IMR-90 (cell line): ENCODE results near the gene DDC. TPM values are rescaled to one million over a fixed set of nuclear protein-coding genes. Genes with fewer than 3 reads are reported as not detected.

ENCODE experiments used
- ATAC-seq: fragments of 200-7000 bp; cut with Tn5 transposase; 2 replicates; pipeline ENCODE4 v1.9.1; 2020; ENCODE audit warnings: low read depth, mild to moderate bottlenecking, moderate library complexity
- BruUV-seq: library from RNA; stranded (reverse); fragments of 400-500 nt; replicated peaks from 2 replicates; lab custom pipeline; 2021; lab: Mats Ljungman, UMichigan
- CTCF ChIA-PET: fragments of 300-600 bp; formaldehyde crosslinking; extraction: SDS; loops from one replicate; lab custom pipeline; 2021; ENCODE audit warnings: antibody characterized with exemption; lab: Yijun Ruan, JAX
- POLR2A ChIA-PET: fragments of 300-600 bp; sonication (Branson Sonifier 250); formaldehyde crosslinking; loops from one replicate; lab custom pipeline; 2022; ENCODE audit warnings: antibody characterized with exemption; ENCODE audit not compliant: unreplicated experiment; lab: Charles Lee
- DNase-seq: peaks from one replicate; pipeline ENCODE4 v3.0.0; 2013
- H2AFZ ChIP-seq: replicated peaks from 2 replicates; pipeline ENCODE3; 2013; ENCODE audit warnings: low read length, mild to moderate bottlenecking; ENCODE audit not compliant: poor library complexity
- H2AK5ac ChIP-seq: 2 replicates; pipeline ENCODE4 v1.6.1; 2013; ENCODE audit warnings: low read depth, low read length, inconsistent platforms
- H2AK9ac ChIP-seq: replicated peaks from 2 replicates; pipeline ENCODE3; 2013; ENCODE audit warnings: mild to moderate bottlenecking, low read depth, low read length, moderate library complexity; ENCODE audit not compliant: poor library complexity
- H2BK120ac ChIP-seq: 2 replicates; pipeline ENCODE4 v1.6.1; 2013; ENCODE audit warnings: low read depth, low read length, inconsistent platforms
- H2BK15ac ChIP-seq: 3 replicates; pipeline ENCODE4 v1.6.1; 2013; ENCODE audit warnings: low read depth, low read length, inconsistent platforms
- H2BK20ac ChIP-seq: 2 replicates; pipeline ENCODE4 v1.6.1; 2013; ENCODE audit warnings: low read depth, mild to moderate bottlenecking, inconsistent platforms, low read length, moderate library complexity
- H2BK5ac ChIP-seq: 2 replicates; pipeline ENCODE4 v1.6.1; 2013; ENCODE audit warnings: mild to moderate bottlenecking, low read depth, low read length, inconsistent platforms; ENCODE audit not compliant: poor library complexity, severe bottlenecking
- H3K14ac ChIP-seq: replicated peaks from 2 replicates; pipeline ENCODE4 v1.6.1; 2013; ENCODE audit warnings: low read depth, low read length, inconsistent platforms
- H3K18ac ChIP-seq: 2 replicates; pipeline ENCODE4 v1.6.1; 2013; ENCODE audit warnings: low read depth, low read length, control low read depth
- H3K23ac ChIP-seq: 2 replicates; pipeline ENCODE4 v1.6.1; 2013; ENCODE audit warnings: low read depth, low read length, inconsistent platforms
- H3K27ac ChIP-seq: 2 replicates; pipeline ENCODE4 v1.5.1; 2013; ENCODE audit warnings: mild to moderate bottlenecking, control low read depth, low read length; ENCODE audit not compliant: insufficient read depth
- H3K27me3 ChIP-seq: 2 replicates; pipeline ENCODE4 v1.6.1; 2013; ENCODE audit warnings: low read length; ENCODE audit not compliant: control insufficient read depth, insufficient read depth
- H3K36me3 ChIP-seq: 2 replicates; pipeline ENCODE4 v1.6.1; 2013; ENCODE audit warnings: low read length, mixed read lengths; ENCODE audit not compliant: control insufficient read depth, insufficient read depth
- H3K4ac ChIP-seq: 2 replicates; pipeline ENCODE4 v1.6.1; 2013; ENCODE audit warnings: low read depth, low read length, inconsistent platforms
- H3K4me1 ChIP-seq: 2 replicates; pipeline ENCODE4 v1.6.1; 2013; ENCODE audit warnings: low read length, mixed read lengths; ENCODE audit not compliant: control insufficient read depth, insufficient read depth
- H3K4me2 ChIP-seq: 2 replicates; pipeline ENCODE4 v1.6.1; 2013; ENCODE audit warnings: low read depth, mild to moderate bottlenecking, control low read depth, low read length, moderate library complexity
- H3K4me3 ChIP-seq: 2 replicates; pipeline ENCODE4 v1.5.1; 2013; ENCODE audit warnings: low read depth, mild to moderate bottlenecking, control low read depth, low read length, moderate library complexity; ENCODE audit not compliant: insufficient read depth
- H3K56ac ChIP-seq: 2 replicates; pipeline ENCODE4 v1.6.1; 2013; ENCODE audit warnings: low read length, inconsistent platforms; ENCODE audit not compliant: insufficient read depth; ENCODE audit errors: extremely low read depth
- H3K79me1 ChIP-seq, 2 experiments: 2 replicates each; pipeline ENCODE4 v1.6.1; 2013; ENCODE audit warnings: low read length in 2 of 2, inconsistent platforms in 1 of 2, low read depth in 1 of 2
- H3K9ac ChIP-seq: 2 replicates; pipeline ENCODE4 v1.6.1; 2013; ENCODE audit warnings: low read depth, low read length, control low read depth
- H3K9me1 ChIP-seq: 2 replicates; pipeline ENCODE4 v1.6.1; 2013; ENCODE audit warnings: low read length, inconsistent platforms; ENCODE audit not compliant: insufficient read depth
- H3K9me3 ChIP-seq: 2 replicates; pipeline ENCODE4 v1.6.1; 2013; ENCODE audit warnings: low read length; ENCODE audit not compliant: control insufficient read depth, insufficient read depth
- H4K20me1 ChIP-seq: 2 replicates; pipeline ENCODE4 v1.6.1; 2013; ENCODE audit warnings: low read length, inconsistent platforms; ENCODE audit not compliant: insufficient read depth
- H4K5ac ChIP-seq: 2 replicates; pipeline ENCODE4 v1.6.1; 2013; ENCODE audit warnings: mild to moderate bottlenecking, low read depth, low read length, control low read depth
- H4K8ac ChIP-seq, 2 experiments: 2 replicates each; pipeline ENCODE4 v1.6.1; 2013; ENCODE audit warnings: low read depth in 2 of 2, low read length in 2 of 2, control low read depth in 1 of 2, inconsistent platforms in 1 of 2
- H4K91ac ChIP-seq: 2 replicates; pipeline ENCODE4 v1.6.1; 2013; ENCODE audit warnings: low read depth, low read length, inconsistent platforms; ENCODE audit not compliant: insufficient read depth
- BHLHE40 ChIP-seq: fragments of 150-350 bp; IDR thresholded peaks from 2 replicates; pipeline ENCODE4 v1.6.1; 2016; ENCODE audit warnings: mild to moderate bottlenecking, low read depth, low read length
- CEBPB ChIP-seq: IDR thresholded peaks from 2 replicates; pipeline ENCODE4 v1.6.1; 2012; ENCODE audit warnings: low read depth, low read length, improper control_type of control experiment
- CHD1 ChIP-seq: IDR thresholded peaks from 2 replicates; pipeline ENCODE4 v1.6.1; 2012; ENCODE audit warnings: low read depth, low read length, improper control_type of control experiment
- CTCF ChIP-seq: conservative IDR thresholded peaks from 2 replicates; pipeline ENCODE4 v1.5.1; 2012; ENCODE audit warnings: mild to moderate bottlenecking, low read depth, low read length, improper control_type of control experiment
- FOS ChIP-seq: fragments of 150-350 bp; IDR thresholded peaks from 2 replicates; pipeline ENCODE4 v1.6.1; 2016; ENCODE audit warnings: low read depth, low read length
- MAFK ChIP-seq: IDR thresholded peaks from 2 replicates; pipeline ENCODE4 v1.6.1; 2012; ENCODE audit warnings: low read depth, low read length, improper control_type of control experiment
- MAZ ChIP-seq: IDR thresholded peaks from 2 replicates; pipeline ENCODE4 v1.6.1; 2012; ENCODE audit warnings: low read depth, mild to moderate bottlenecking, low read length, improper control_type of control experiment, moderate library complexity, borderline replicate concordance
- MXI1 ChIP-seq: IDR thresholded peaks from 2 replicates; pipeline ENCODE4 v1.6.1; 2012; ENCODE audit warnings: low read depth, mild to moderate bottlenecking, low read length, moderate library complexity, borderline replicate concordance
- NFE2L2 ChIP-seq: fragments of 150-350 bp; IDR thresholded peaks from 2 replicates; pipeline ENCODE4 v1.6.1; 2016; ENCODE audit warnings: low read depth, mild to moderate bottlenecking, low read length
- RAD21 ChIP-seq: IDR thresholded peaks from 2 replicates; pipeline ENCODE4 v1.6.1; 2012; ENCODE audit warnings: low read length, improper control_type of control experiment
- RCOR1 ChIP-seq: IDR thresholded peaks from 2 replicates; pipeline ENCODE4 v1.6.1; 2012; ENCODE audit warnings: mild to moderate bottlenecking, low read length, improper control_type of control experiment; ENCODE audit not compliant: insufficient replicate concordance
- RFX5 ChIP-seq: IDR thresholded peaks from 2 replicates; pipeline ENCODE4 v1.8.0; 2012; ENCODE audit warnings: low read depth, mild to moderate bottlenecking, low read length, moderate library complexity
- SMC3 ChIP-seq: fragments of 150-350 bp; IDR thresholded peaks from 2 replicates; pipeline ENCODE4 v1.6.1; 2016; ENCODE audit warnings: low read depth, mild to moderate bottlenecking, antibody characterized with exemption, low read length, moderate library complexity
- WGBS, 2 experiments: methylation state at CpG; one replicate each; pipeline versions ENCODE4 v1.1.5 to v1.1.7; 2013; ENCODE audit warnings: missing lambda C conversion rate in 2 of 2; ENCODE audit not compliant: insufficient read length in 1 of 2; ENCODE audit errors: extremely low coverage in 2 of 2; 5-methylcytosine and 5-hydroxymethylcytosine counted together
- dilution Hi-C: fragments of 300-500 bp; cut with HindIII; formaldehyde crosslinking; loops from one replicate; pipeline ENCODE4 v1.14.3; 2018; ENCODE audit warnings: low sequenced_read_pairs; ENCODE audit not compliant: unreplicated experiment
- in situ Hi-C: fragments of 300-500 bp; cut with MboI; formaldehyde crosslinking; loops from 3 replicates; pipeline ENCODE4 v1.14.3; 2019; ENCODE audit warnings: low sequenced_read_pairs, inconsistent platforms, mixed read lengths
- intact Hi-C: fragments of 100-400 bp; cut with micrococcal nuclease; formaldehyde crosslinking; loops from 2 replicates; pipeline ENCODE4 v1.10.0; 2022
- polyA plus RNA-seq, 3 experiments: library from polyadenylated mRNA; depleted of rRNA; stranded (reverse); fragments of >200 nt; gene quantifications; 2 replicates each; pipeline ENCODE4 v1.2.3, GENCODE V29; 2012; ENCODE audit warnings: low replicate concordance in 1 of 3
- total RNA-seq: library from RNA; depleted of rRNA; stranded (reverse); fragments of >200 nt; gene quantifications from 2 replicates; pipeline ENCODE4 v1.2.3, GENCODE V29; 2012
- TF ChIP-seq, protein P1 (sequence below): fragments of 150-350 bp; IDR thresholded peaks from 2 replicates; pipeline ENCODE4 v1.6.1; 2017; ENCODE audit warnings: mild to moderate bottlenecking, antibody characterized with exemption, low read length, low read depth
- TF ChIP-seq, protein P2 (sequence below): fragments of 150-350 bp; IDR thresholded peaks from 2 replicates; pipeline ENCODE4 v1.6.1; 2016; ENCODE audit warnings: low read depth, mild to moderate bottlenecking, low read length, moderate library complexity, borderline replicate concordance

Gene DDC
- total and polyA plus RNA-seq, 2 of the 4 experiments (the other 2 are of a cell fraction): not detected

DNA sequence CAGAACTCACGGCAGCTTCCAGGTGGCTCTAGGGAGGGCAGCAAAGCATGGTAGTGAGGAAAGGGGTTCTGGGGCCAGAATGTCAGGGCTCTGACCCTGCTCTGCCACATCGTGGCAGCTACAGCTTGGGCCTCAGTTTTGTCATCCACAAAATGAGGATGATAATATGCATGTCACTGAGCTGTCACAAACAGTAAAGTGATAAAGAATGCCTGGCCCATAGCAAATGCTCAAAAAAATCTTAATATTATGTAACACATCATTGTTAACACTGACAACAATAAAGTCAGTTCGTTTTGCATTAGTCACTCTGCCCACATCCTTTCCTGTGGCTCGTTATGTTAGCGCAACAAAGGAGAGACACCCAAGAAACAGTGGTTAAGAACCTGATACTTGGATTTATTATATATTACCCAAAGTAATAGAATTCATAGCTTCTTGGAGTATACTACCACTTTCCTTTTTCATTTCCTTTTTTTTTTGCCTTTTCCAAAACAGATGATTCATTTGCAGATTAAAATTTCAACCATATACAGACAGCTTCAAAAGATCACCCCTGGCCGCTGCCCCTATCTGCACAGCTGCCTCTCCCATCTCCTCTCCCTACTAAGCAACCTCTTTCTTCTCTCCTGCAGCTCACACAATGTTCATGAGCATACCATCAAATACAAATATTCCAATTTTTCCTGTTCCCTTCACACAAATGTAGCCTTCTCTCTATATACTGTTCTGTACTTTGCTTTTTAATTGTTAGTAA is 45.5 kb upstream of the DDC start:
- in situ Hi-C loops (no loop called here), intact Hi-C loops (no loop called here), dilution Hi-C loops (no loop called here)
- Histone ChIP-seq H4K20me1 (no peaks in the 10 kb centered on the region), H2AK5ac (no peak overlapping the region), H2AK9ac (no peak overlapping the region), H3K14ac (no peak overlapping the region), H3K4me1 (no peaks in the 10 kb centered on the region), H4K8ac (no peak overlapping the region), H3K4ac (no peak overlapping the region), H2BK15ac (no peak overlapping the region), H2BK5ac (no peak overlapping the region), H3K36me3 (peaks cover 36% of the 10 kb centered on the region), H3K23ac (no peak overlapping the region), H2BK20ac (no peak overlapping the region), H3K79me1 (no peaks in the 10 kb centered on the region), H3K9me3 (no peaks in the 10 kb centered on the region), H3K9me1 (peaks cover 4% of the 10 kb centered on the region; the same call in 1 of the 2 replicates), H3K9ac (no peak overlapping the region), H3K27me3 (no peaks in the 10 kb centered on the region), H3K4me3 (no peak overlapping the region), H2BK120ac (no peak overlapping the region), H3K4me2 (no peak overlapping the region), H4K5ac (no peak overlapping the region), H2AFZ (no peak overlapping the region), H4K91ac (no peak overlapping the region), H3K27ac (no peak overlapping the region), H3K56ac (no peak overlapping the region), H3K18ac (no peak overlapping the region)
- ChIA-PET POLR2A (no interaction called here), CTCF (interaction anchor here (0.9 kb wide), 1 partner anchor 23 kb away, joined by 3 read pairs; no protein-coding TSS in a partner anchor)
- DNase-seq: peak; percentile 37
- ATAC-seq: no peak
- WGBS, 2 experiments: 100% methylated on average over 1 of the region's 6 CpGs; no CpG with 5 or more reads in 1 of the 2 experiments
- BruUV-seq: no TSS peak
- no peak for TF ChIP-seq MAFK
- TF ChIP-seq, protein P1, sequence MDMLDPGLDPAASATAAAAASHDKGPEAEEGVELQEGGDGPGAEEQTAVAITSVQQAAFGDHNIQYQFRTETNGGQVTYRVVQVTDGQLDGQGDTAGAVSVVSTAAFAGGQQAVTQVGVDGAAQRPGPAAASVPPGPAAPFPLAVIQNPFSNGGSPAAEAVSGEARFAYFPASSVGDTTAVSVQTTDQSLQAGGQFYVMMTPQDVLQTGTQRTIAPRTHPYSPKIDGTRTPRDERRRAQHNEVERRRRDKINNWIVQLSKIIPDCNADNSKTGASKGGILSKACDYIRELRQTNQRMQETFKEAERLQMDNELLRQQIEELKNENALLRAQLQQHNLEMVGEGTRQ: no peak
- TF ChIP-seq CEBPB: no peak
- no peak for TF ChIP-seq FOS
- TF ChIP-seq RFX5: no peak
- no peak for TF ChIP-seq RCOR1
- no peak for TF ChIP-seq BHLHE40
- no peak for TF ChIP-seq MXI1
- TF ChIP-seq, protein P2, sequence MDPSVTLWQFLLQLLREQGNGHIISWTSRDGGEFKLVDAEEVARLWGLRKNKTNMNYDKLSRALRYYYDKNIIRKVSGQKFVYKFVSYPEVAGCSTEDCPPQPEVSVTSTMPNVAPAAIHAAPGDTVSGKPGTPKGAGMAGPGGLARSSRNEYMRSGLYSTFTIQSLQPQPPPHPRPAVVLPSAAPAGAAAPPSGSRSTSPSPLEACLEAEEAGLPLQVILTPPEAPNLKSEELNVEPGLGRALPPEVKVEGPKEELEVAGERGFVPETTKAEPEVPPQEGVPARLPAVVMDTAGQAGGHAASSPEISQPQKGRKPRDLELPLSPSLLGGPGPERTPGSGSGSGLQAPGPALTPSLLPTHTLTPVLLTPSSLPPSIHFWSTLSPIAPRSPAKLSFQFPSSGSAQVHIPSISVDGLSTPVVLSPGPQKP: no peak
- TF ChIP-seq SMC3: no peak
- TF ChIP-seq CTCF: no peak
- TF ChIP-seq MAZ: no peak
- no peak for TF ChIP-seq RAD21
- no peak for TF ChIP-seq CHD1
- no peak for TF ChIP-seq NFE2L2
